Measurements from ENCODE around the gene SYT17.

The SYT17 gene

GRCh38 chr16:19139436-19140091 is 28.5 kb upstream of the SYT17 start:
- DNase-seq, result no peak

DNA sequence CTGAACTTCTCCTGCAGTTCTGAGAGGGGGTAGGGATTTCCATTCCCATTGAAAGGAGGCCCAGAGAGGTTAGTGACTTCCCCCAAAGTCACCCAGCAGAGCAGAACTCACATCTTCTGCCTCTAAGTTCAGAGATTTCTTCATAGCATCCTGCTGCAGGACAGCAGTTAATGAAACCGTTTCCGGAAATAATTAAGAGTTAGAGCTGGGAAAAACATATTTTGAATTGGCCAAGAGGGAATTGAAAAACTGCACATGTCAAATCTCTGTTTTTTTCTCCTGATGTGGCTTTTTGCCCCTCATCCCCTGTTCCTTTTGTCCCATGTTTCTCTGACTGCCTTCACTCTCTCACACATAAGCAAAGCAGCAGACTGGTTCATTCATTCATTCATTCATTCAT is 27.6 kb upstream of the SYT17 start:
- no peak for DNase-seq

GRCh38 chr16:19142939-19143598 is 25.0 kb upstream of the SYT17 start:
- no peak for DNase-seq

DNA sequence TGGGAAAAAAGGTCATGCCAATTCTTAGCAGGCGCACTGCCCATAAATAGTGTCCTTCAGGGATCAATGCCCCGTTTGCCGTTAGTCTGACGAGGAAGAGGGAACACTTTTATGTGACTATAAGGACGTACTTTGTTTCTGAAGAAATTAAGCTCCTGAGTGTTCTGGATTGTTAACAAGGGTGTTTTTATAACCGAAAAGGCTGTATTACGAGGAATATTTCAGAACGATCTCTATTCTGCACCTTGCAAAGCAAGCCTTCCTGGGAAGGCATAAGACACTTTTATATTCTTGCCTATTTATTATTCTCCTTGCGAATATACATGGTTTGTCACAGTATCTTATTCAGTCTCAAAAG is 24.5 kb upstream of the SYT17 start:
- DNase-seq, result no peak

DNA sequence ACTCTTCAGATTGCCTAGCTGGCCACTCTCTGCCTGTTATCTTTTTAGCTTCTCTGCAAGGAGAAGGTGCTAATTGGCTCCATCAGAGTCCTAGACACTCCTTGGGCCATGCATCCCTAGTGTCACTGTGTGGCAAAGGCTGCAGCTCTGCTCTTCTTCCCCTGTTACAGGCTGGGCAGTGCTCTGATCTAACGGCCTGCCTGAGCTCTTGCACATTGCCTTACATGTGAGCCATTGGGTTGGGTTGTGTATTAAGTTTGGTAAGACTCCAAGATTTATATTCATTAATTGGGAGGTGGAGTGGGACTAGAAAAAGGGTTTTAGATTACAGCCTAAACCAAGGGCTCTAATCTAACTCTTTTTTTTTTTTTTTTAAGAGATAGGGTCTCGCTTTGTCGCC is 23.0 kb upstream of the SYT17 start:
- no peak for DNase-seq

DNA sequence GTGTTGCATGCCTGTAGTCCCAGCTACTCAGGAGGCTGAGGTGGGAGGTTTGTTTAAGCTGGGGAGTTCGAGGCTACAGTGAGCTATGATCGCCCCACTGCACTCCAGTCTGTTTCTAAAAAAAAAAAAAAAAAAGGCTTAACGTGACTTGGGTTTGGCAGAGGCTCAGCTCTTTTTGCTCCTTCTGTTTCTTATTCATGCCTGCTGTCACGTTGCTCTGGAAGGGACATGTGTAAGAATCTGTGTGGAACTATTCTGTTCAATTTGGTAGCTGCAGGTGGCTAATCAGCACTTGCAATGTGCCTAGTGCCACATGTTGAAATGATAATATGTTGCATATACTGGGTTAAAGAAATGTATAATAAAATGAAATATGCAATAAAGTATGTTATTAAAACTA is 20.9 kb upstream of the SYT17 start:
- no peak for DNase-seq

GRCh38 chr16:19147627-19148026 is 20.4 kb upstream of the SYT17 start:
- DNase-seq, result no peak

DNA sequence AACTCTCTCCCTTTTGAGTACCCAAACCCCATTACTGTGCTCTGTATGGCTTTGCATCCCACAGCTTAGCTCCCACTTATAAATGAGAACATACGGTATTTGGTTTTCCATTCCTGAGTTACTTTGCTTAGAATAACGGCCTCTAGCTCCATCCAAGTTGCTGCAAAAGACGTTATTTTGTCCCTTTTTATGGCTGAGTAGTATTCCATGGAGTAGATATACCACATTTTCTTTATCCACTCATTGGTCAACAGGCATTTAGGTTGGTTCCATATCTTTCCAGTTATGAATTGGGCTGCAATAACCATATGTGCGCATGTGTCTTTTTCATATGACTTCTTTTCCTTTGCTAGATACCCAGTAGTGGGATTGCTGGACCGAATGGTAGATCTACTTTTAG is 19.9 kb upstream of the SYT17 start:
- DNase-seq, result no peak

GRCh38 chr16:19151310-19151709 is 16.7 kb upstream of the SYT17 start:
- DNase-seq, result no peak

DNA sequence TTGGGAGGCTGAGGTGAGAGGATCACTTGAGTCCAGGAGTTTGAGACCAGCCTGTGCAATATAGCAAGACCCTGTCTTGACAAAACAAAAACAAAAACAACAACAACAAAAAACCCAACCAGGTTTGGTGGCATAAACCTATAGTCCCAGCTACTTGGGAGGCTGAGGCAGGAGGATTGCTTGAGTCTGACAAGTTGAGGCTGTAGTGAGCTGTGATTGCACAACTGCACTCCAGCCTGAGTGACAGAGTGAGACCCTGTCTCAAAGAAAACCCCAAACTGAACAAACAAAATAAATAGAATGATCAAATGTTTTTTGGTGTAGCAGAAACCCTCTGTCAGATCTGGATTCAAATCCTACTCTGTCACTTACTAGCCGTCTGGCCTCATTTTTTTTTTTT is 16.0 kb upstream of the SYT17 start:
- no peak for DNase-seq

DNA sequence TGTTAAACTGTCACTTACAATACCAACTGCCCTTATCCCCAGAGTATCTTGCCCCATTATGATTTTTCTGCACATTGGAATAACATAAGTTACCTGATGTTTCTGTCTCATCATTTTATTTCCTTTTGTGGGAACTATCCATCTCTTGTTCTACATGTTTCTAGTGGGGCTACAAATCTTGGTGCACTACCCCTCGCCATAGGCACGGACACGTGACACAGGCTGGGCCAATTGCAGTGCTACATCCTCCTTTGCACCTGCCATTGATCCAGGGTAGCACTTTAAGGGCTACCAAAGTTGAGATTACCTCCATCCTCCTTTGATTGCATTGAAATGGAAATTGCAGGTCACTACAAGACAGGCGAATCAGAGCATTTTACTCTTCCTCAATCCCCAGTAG is 14.2 kb upstream of the SYT17 start:
- DNase-seq, result no peak

GRCh38 chr16:19162085-19162484 is 6.0 kb upstream of the SYT17 start:
- no peak for DNase-seq

DNA sequence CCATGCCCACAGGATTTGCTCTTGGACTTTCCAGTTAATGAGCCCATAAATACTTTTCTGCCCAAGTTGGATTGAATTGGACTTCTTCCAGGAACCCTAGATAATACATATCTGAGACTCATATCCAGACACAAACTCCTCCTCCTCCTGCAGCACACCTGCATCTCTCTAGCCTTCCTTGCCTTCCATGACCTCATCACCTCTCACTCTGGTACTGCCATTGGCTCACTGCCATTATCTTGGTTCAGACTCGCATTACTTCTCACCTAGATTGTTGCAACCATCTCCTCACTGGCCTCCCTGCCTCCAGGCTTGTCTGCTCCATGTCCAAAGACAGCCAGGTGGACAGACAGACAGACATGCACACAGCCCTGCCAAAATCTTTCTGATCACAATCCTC is 4.8 kb upstream of the SYT17 start:
- DNase-seq, result no peak

- no peak for DNase-seq
Observed at GRCh38 chr16:19164285-19164684, 3.8 kb upstream of the SYT17 start.

GRCh38 chr16:19165101-19165500 is 2.9 kb upstream of the SYT17 start:
- DNase-seq, result no peak

GRCh38 chr16:19166500-19166899 is 1.5 kb upstream of the SYT17 start:
- no peak for DNase-seq

- no peak for DNase-seq
Observed at GRCh38 chr16:19168371-19169081, 486 bp downstream of the SYT17 start.

DNA sequence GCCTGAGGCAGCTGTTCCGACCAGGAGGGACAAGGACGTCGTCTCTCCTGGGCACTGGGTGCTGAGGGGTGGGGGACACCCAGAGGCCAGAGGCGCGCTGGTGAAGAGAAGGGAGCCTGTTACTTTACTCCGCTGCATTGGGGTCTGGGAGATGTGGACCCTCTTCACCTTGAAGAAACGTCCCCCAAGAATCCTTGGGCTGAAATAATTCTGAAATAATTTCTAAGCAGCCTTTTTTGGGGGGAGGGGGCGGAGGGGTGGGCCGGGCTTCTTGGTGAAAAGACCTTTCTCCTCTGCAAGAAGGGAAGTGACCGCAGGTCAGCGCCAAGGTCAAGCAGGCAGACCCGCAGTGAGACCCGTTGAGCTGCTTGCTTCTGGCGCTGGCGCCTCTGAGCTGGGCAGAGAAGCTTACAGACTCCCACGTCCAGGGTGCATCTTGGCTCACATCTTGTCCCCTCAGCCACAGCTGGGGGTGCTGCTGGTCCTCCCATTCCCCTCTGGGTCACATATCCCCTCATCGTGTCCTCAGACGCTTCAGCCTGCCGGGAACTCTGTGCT is 1.1 kb downstream of the SYT17 start:
- no peak for DNase-seq

- no peak for DNase-seq
Observed at GRCh38 chr16:19170043-19170655, 2.1 kb downstream of the SYT17 start.

GRCh38 chr16:19172098-19172780 is 4.2 kb downstream of the SYT17 start:
- no peak for DNase-seq

- DNase-seq, result no peak
Observed at GRCh38 chr16:19173059-19173458, 5.0 kb downstream of the SYT17 start.

GRCh38 chr16:19173649-19174383 is 5.8 kb downstream of the SYT17 start:
- no peak for DNase-seq

Data from activated effector memory CD4-positive, alpha-beta T cell treated with Interleukin-2 at 50 U/mL for 16 hours (primary cell).